Testis (tissue), 5 donors: Measurements from ENCODE around the gene TAF3. TPM values are rescaled to one million over a fixed set of nuclear protein-coding genes. Genes with fewer than 3 reads are reported as not detected.
"Not testable (repeated sequence)": the region's sequence is repeated elsewhere in the genome, so short reads cannot be mapped to it uniquely, and the experiment has no call there.

Source experiments
- DNase-seq: peaks from one replicate; pipeline ENCODE4 v3.0.0-alpha.2; 2019
- H3K27ac ChIP-seq, 2 donors: fragments of 200-600 bp; sonication (generic); one replicate each; pipeline ENCODE4 v1.5.1; 2019
- H3K27me3 ChIP-seq: fragments of 200-600 bp; sonication (generic); one replicate; pipeline ENCODE4 v1.5.1; 2019
- H3K36me3 ChIP-seq: fragments of 200-600 bp; sonication (generic); one replicate; pipeline ENCODE4 v1.5.1; 2017; ENCODE audit warnings: low read depth; ENCODE audit errors: missing control alignments
- H3K4me1 ChIP-seq: fragments of 200-600 bp; sonication (generic); one replicate; pipeline ENCODE4 v1.5.1; 2019
- H3K4me3 ChIP-seq, 2 donors: fragments of 200-600 bp; sonication (generic); one replicate each; pipeline ENCODE4 v1.5.1; 2017 to 2019
- H3K9me3 ChIP-seq: fragments of 200-600 bp; sonication (generic); one replicate; pipeline ENCODE4 v1.5.1; 2017
- CTCF ChIP-seq, 3 experiments: fragments of 450-650 bp in 2 of 3; fragments of 200-600 bp in 1 of 3; sonication (generic) in 1 of 3; IDR thresholded peaks; one replicate each; pipeline ENCODE4 v1.5.1; 2016 to 2019; ENCODE audit warnings: antibody characterized with exemption in 3 of 3, mild to moderate bottlenecking in 2 of 3, moderate library complexity in 1 of 3
- POLR2A ChIP-seq: fragments of 450-650 bp; IDR thresholded peaks from one replicate; pipeline ENCODE4 v1.6.1; 2017; ENCODE audit warnings: antibody characterized with exemption, mild to moderate bottlenecking, moderate library complexity
- WGBS, 2 donors: methylation state at CpG; one replicate each; pipeline ENCODE4 v1.1.5; 2018; 5-methylcytosine and 5-hydroxymethylcytosine counted together
- intact Hi-C: fragments of 100-400 bp; cut with DNase I; formaldehyde crosslinking; loops from one replicate; pipeline ENCODE4 v1.15.1; 2023; ENCODE audit warnings: low total_unique reads
- long read RNA-seq, 2 donors: transcript quantifications; one replicate each; lab custom pipeline, GENCODE V29; 2026
- polyA plus RNA-seq: library from polyadenylated mRNA; stranded (reverse); fragments of 350-450 nt; fragmentation: Illumina TruSeq; extraction: RNeasy Lipid Tissue Mini Kit (QIAGEN cat#74804); gene quantifications from one replicate; pipeline ENCODE4 v1.2.3, GENCODE V29; 2014; ENCODE audit warnings: low read depth, low replicate concordance; ENCODE audit not compliant: insufficient read depth
- total RNA-seq, 2 donors: library from RNA; depleted of rRNA; stranded (reverse); fragments of >200 nt; gene quantifications; one replicate each; pipeline ENCODE4 v1.2.3, GENCODE V29; 2016

TAF3 gene
- 10 to 100 TPM; 32.8 to 33.0 TPM for total RNA-seq
- 7.0 TPM for polyA plus RNA-seq
- long read RNA-seq, donor 1, full-length matches to known transcripts: 2 of 12 reads
- long read RNA-seq, donor 1, partial matches to known transcripts: 10 of 12 reads
- long read RNA-seq, donor 1, other reads (novel, unspliced or antisense): 0 of 12 reads
- long read RNA-seq, donor 2: 0 reads

GRCh38 chr10:7818295-7819120 is at the start of gene TAF3:
Gene TAF3, plus strand, starts transcription at chr10:7818505. Its CDS starts 205 bp downstream, at chr10:7818710.
- peaks cover 22% of the 10 kb centered on the region for H3K4me1 ChIP-seq
- WGBS, 2 donors: 0 to 2% methylated on average over 18 to 68 of the region's 77 CpGs
- peak within 1 kb of the TSS; percentile 80 to 86 for H3K27ac ChIP-seq
- TF ChIP-seq CTCF (IDR thresholded peaks at IDR 0.05) (no peak), POLR2A (peak; percentile 22)
- H3K27me3 ChIP-seq: no peaks in the 10 kb centered on the region
- H3K4me3 ChIP-seq: peak within 1 kb of the TSS; percentile 92 to 96
- DNase-seq: peak; percentile 95
- no peaks in the 10 kb centered on the region for H3K36me3 ChIP-seq
- intact Hi-C loops: no loop called here
- H3K9me3 ChIP-seq: no peaks in the 10 kb centered on the region

GRCh38 chr10:7773845-7774801 is 44.2 kb upstream of the TAF3 start:
- TF ChIP-seq CTCF (IDR thresholded peaks at IDR 0.05) (no peak), POLR2A (no peak)
- no peaks in the 10 kb centered on the region for H3K9me3 ChIP-seq
- H3K4me3 ChIP-seq: no peak overlapping the region
- no peaks in the 10 kb centered on the region for H3K4me1 ChIP-seq
- no peaks in the 10 kb centered on the region for H3K27me3 ChIP-seq
- no peak for DNase-seq
- intact Hi-C loops: no loop called here
- no peak overlapping the region for H3K27ac ChIP-seq
- no peaks in the 10 kb centered on the region for H3K36me3 ChIP-seq
- WGBS, 2 donors: 73 to 78% methylated on average over 10 of the region's 10 CpGs

GRCh38 chr10:7776777-7777176 is 41.5 kb upstream of the TAF3 start:
- no peaks in the 10 kb centered on the region for H3K4me1 ChIP-seq
- H3K27me3 ChIP-seq: no peaks in the 10 kb centered on the region
- no peak overlapping the region for H3K27ac ChIP-seq
- whole genome bisulfite sequencing, 2 donors: 79 to 100% methylated on average over 2 of the region's 2 CpGs
- H3K36me3 ChIP-seq: no peaks in the 10 kb centered on the region
- intact Hi-C loops: no loop called here
- no peak overlapping the region for H3K4me3 ChIP-seq
- TF ChIP-seq CTCF (IDR thresholded peaks at IDR 0.05): no peak
- TF ChIP-seq POLR2A: no peak
- no peak for DNase-seq
- H3K9me3 ChIP-seq: no peaks in the 10 kb centered on the region

DNA sequence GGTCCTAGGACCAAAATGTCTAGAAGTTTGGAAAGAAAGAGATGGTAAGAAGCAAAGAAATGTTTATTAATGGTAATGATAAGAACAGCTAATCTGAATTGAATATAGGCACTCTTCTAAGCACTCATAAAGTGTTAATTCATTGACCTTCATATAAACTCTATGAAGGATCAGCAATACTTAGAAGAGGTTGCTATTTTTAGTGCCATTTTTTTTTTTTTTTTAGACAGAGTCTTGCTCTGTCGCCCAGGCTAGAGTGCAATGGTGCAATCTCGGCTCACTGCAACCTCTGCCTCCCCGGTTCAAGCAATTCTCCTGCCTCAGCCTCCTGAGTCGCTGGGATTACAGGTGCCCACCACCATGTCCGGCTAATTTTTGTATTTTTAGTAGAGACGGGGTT is 36.1 kb upstream of the TAF3 start:
- H3K9me3 ChIP-seq, intact Hi-C loops, H3K36me3 ChIP-seq, H3K27ac ChIP-seq, DNase-seq, H3K4me3 ChIP-seq, H3K27me3 ChIP-seq: not testable (repeated sequence)
- WGBS, 2 donors: 84 to 87% methylated on average over 6 of the region's 6 CpGs
- peaks cover 13% of the 10 kb centered on the region for H3K4me1 ChIP-seq

GRCh38 chr10:7786430-7786829 is 31.9 kb upstream of the TAF3 start:
- TF ChIP-seq CTCF (IDR thresholded peaks at IDR 0.05) (no peak), POLR2A (no peak)
- H3K27ac ChIP-seq: no peak overlapping the region
- intact Hi-C loops: no loop called here
- H3K4me1 ChIP-seq: peaks cover 13% of the 10 kb centered on the region
- H3K27me3 ChIP-seq: no peaks in the 10 kb centered on the region
- H3K4me3 ChIP-seq: no peak overlapping the region
- no peak for DNase-seq
- H3K9me3 ChIP-seq: no peaks in the 10 kb centered on the region
- WGBS, 2 donors: 74 to 75% methylated on average over 3 of the region's 3 CpGs
- no peaks in the 10 kb centered on the region for H3K36me3 ChIP-seq
